HK-2 (cell line): ENCODE results near the gene IQSEC3.

Source experiments
- DNase-seq: peaks from one replicate; pipeline ENCODE4 v3.0.0-alpha.2; 2018; ENCODE audit not compliant: unreplicated experiment

Gene IQSEC3

DNA sequence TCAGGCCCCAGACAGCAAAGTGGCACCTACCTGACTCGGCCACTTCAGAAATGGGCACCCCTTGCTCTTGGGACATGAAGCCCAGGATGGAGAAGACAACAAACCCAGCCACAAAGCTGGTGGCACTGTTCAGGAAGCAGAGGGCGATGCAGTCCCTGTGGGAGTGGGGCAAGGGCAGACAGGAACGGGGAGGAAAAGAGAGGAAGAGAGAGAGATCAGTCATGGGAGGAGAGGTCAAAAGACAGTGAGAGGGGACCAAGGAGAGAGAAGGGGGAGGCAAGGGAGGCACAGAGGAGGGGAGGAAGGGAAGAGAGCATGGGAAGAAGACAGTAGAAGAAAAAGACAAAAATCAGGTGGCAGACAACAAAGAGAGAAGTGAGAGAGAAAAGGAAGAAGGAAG, 130.8 kb downstream of the IQSEC3 start:
- no peak for DNase-seq

GRCh38 chr12:197911-198695, 131.5 kb downstream of the IQSEC3 start:
- no peak for DNase-seq

DNA sequence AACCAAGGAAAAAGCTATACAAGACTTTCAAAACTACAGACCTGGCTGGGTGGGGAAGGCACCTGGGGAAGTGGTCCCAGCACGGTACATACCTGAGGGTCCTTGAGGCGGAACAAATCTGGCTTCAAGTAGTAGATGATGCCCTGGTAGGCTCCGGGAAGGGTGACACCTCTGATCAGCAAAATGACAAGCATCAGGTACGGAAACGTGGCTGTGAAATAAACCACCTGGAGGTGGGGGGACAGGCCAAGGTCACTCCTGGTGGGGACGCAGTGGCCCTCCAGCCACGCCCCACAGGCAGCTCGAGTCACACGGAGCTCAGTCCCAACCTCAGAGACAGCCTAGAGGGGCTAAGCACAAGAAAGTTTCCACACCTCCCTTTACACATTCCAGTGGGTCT, 132.1 kb downstream of the IQSEC3 start:
- no peak for DNase-seq

DNA sequence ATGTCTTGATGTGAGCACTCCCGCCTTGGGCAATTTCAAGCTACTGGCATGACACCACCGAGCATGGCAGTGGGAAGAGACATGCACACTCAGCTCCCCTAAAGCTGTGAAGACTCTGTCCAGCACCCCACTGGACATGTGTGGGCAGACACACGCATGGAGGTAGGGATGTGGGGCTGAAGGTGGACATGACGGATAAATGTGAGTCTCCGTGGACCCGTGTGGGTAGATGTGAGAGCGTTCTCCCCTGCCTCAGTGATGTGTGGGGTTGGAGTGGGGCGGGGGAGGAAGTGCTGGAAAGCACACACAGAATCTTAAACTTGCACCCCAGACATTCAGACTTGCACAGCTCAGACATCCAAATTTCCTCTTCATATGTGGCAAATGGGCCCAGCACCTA, 134.8 kb downstream of the IQSEC3 start:
- DNase-seq: no peak

DNA sequence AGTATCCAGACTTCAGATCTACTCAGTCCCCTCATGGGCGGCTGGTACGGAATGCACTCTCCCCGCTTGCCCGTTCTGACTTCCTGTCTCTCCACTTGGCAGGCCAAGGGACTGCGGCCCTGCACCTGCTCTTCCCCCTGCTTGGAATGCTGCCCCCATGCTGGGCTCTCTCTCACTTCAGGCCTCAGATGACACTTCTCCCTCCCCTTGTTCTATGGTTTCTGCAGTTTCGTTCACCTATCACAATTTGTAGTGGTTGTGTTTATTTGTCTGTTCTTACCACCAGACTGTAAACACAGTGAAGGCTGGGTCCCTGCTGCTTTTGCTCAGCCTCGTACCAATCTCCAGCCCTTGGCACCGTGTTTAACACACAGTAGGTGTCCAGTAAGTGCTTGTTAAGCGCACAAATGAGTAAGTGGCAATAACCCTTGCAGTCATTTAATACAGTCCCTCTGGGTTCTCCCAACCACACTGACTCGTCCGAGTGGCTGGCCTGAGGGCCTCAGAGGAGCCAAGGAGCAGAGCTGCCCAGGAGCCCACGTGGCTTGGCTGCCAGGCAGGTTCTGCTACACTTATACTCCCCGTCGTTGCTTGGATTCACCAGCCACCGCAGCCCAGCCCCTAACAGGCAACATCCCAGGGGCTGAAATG, 135.6 kb downstream of the IQSEC3 start:
- no peak for DNase-seq

GRCh38 chr12:203074-203461, 136.5 kb downstream of the IQSEC3 start:
- no peak for DNase-seq

GRCh38 chr12:203462-204260, 137.1 kb downstream of the IQSEC3 start:
- no peak for DNase-seq

DNA sequence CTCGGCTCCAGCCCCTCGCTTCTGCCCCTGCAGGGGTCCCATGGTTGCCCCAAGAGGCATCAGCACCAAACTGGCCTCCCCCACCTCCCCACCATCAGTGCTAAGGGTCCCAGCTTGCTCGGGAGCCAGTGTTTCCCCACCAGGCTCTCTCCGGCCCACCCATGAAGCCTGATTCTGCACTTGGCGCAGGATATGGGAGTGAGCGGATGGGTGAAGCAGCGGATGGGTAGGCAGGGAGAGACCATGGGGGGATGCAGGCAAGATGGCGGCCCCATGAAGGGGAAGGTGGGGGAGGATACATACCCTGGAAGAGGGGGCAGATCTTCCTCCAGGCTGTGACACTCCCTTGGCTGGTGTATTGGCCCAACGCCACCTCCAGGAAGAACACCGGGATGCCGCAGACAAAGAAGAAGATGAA, 137.7 kb downstream of the IQSEC3 start:
- no peak for DNase-seq

DNA sequence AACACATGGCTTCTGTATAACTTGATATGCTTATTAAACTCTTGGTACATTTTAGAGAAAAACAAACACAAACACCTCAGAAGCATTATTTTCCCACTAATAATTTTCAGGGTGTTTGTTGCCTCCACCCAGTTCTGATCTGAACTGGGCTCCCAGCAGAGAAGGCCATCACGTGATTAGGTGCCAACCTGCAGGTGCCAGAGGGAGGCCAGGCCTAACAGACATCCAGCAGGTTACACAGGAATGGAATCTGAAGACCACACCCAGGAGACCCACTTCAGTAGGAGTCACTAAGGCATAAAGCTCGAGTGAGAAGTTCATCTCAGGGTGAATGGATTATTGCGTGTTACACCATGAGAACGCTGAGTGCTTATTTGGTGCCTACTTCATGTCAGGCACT, 138.5 kb downstream of the IQSEC3 start:
- DNase-seq: no peak

GRCh38 chr12:206746-207440, 140.3 kb downstream of the IQSEC3 start:
- DNase-seq: no peak

DNA sequence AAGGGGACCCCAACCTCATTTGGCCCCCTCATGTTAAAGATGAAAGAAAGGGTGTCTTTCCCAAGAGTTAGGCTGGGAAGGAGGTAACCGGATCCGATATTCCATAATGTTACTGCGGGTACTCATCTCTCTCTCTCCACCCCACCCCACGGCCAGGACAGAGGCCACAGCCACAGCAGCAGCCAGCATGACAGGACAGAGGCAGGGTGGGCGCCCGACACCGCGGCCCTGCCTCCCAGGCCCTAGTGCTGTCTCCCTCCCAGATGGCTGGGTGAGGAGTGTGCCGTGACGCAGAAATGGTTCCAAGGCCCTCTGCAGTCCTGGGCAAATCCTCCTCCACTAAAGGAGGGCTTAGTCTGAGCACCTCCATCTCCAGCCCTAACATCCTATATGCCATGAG, 141.2 kb downstream of the IQSEC3 start:
- DNase-seq: no peak

GRCh38 chr12:208813-209212, 142.2 kb downstream of the IQSEC3 start:
- DNase-seq: no peak

DNA sequence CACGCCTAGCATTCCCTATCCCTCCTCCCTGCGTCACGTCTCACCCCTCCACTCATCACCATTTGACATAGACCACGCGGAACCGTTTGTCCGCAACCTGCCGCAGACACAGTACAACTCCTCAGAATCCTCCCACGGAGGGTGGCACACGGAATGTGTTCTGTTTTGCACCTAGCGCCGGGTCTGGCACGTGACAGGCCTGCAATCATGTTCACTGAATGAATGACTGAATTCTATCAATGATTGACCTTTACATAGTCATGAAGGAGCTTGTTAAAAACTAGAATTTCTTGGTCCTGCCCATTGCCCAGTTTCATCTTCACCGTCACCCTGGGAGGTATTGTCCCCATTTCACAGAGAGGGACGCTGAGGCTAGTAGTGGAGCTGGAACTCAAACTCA, 142.7 kb downstream of the IQSEC3 start:
- DNase-seq: no peak

DNA sequence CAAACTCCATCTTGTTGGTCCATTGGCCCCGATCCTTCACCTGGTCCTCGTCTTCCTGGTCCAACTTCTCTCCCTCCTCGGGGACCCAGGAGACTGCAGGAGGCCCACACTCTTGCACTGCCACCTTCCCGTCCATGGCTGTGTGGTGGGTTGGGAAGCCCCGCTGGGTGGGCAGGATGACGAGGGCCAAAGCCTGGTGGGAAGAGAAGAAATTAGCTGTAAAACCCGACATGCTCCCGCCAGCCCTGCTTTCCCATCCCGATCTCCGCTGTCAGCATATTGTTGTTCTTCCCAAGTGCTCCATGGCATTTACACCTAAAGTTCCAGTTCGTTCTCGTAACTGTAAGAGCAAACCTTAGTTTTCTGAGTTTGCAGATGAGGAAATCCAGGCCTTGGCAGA, 143.3 kb downstream of the IQSEC3 start:
- no peak for DNase-seq

DNA sequence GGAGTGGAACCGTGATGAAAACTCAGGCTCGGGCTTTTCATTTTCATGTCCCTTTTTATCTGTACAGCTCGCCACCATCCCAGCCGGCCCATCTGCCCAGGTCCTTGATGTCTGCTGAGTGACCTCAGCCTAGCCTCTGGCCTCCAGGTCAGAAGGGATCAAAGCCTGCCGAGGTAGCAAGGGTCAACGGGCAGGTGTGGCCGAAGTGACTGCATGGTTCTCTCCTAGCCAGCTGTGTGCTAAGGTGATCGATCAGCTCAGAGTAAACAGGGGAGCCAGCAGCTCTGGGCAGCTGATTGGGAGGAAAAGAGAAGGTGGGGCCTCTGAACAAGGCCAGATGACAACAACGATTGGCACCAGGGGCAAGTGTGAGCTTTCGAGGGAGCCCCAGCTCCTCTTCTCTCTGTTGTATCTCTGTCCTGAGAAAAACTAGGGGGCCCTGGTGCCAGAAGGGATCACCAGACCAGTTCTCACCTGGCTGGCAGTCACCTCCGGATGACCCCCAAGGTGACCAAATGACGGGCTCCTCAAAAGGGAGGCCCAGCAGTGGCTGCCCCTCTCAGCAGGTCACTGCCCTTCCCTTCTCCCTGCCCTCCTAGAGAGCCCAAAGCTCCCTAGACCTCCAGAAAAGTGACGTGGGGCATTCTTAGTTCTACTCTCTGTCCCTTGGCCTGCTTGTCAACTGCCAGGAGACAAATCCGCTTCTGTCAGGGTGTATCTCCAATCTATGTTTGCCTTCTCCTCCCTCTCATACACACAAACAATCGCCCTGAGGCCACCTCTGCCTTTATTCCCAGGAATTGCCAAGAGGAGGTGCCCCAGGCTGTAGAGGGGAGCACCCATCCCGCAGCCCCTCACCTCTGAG, 143.9 kb downstream of the IQSEC3 start:
- DNase-seq: no peak

- DNase-seq: no peak
Measured at GRCh38 chr12:211142-211465, 144.5 kb downstream of the IQSEC3 start.

DNA sequence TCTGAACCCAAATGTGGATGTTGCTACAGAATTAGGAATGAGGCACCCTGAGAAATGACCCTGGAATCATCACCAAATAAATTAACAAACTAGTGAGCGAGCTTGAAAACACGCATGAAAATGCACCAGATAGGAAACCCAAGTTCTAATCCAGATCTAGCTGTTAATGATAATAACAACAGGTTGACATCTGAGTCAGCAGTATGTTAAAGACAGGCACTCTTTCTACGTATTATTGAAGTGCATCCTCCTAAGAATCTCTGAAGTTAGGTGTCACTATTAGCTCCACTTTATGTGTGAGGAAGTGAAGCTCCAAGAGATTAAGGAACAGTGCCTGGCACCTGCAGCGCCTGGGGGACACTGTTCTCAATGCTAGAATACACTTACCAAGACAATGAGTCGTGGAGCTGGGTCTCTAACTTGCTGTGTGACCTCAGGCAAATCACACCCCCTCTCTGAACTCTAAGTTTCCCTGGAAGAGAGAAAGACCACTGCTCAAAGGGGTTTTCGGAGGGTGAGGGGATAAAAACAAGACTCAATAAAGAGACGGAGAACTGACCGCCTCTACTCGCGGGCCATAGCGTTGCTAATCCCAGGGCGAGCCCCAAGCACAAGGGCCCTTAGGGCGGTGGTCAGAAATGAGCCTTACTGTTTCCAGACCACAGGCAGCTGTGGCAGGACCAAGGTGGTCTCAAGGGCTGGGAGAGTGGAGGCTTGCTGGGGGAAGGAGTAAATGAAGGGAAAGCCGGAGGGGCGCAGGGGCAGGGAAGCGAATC, 145.3 kb downstream of the IQSEC3 start:
- DNase-seq: no peak

DNA sequence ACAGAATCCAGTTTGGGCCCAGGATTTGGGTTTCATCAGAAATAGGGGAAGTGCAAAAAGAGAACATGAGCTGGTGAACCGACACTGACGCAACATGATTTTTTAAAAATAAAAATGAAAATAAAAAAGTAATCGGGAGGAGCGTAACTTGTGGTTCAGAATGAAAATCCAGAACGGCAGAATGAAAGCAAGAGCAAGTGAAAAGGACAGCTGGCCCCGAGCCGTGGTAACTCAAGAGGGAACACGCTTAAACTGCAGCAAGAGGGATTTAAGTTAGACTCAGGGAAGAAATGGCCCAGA, 145.8 kb downstream of the IQSEC3 start:
- no peak for DNase-seq

GRCh38 chr12:212715-213526, 146.4 kb downstream of the IQSEC3 start:
- DNase-seq: no peak

- no peak for DNase-seq
Measured at GRCh38 chr12:213527-213932, 147.0 kb downstream of the IQSEC3 start.
